ENCODE measurements around the gene ACOX3.

ACOX3 gene

DNA sequence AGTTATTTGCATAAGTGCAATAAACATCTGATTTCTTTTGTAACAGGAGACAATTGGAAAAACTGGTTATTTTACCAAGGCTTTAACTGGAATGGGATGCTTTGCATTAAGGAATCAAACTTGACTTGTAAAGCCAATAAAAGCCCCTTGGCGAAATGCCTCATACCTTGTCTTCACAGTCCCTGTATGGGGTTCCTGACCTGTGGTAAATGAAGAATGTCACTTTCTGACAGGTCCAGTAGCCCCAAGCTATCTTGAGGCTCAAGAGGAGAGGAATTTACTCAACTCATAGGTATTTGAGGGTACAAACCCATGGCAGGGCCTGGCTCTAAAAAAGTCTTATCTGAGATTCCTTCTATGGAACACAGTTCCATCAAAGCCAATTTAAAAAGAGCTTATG, 78.0 kb downstream of the ACOX3 start:
- Histone ChIP-seq H3K9ac (ENCODE audit: low read length) (no peak overlapping the region), H3K4me3 (ENCODE audit: low read depth, low read length) (no peak overlapping the region), H3K9me3 (ENCODE audit: control insufficient read depth, insufficient read depth, low read depth, low read length) (peaks cover 24% of the 10 kb centered on the region), H3K27me3 (ENCODE audit: control insufficient read depth, insufficient read depth, low read length) (no peaks in the 10 kb centered on the region; the same call in 1 of the 2 replicates), H3K4me1 (ENCODE audit: control insufficient read depth, insufficient read depth, low read length) (peaks cover 15% of the 10 kb centered on the region), H3K27ac (ENCODE audit: low read depth, low read length) (no peak overlapping the region), H3K36me3 (ENCODE audit: control insufficient read depth, insufficient read depth, low read length) (no peaks in the 10 kb centered on the region; the same call in 1 of the 2 replicates)

DNA sequence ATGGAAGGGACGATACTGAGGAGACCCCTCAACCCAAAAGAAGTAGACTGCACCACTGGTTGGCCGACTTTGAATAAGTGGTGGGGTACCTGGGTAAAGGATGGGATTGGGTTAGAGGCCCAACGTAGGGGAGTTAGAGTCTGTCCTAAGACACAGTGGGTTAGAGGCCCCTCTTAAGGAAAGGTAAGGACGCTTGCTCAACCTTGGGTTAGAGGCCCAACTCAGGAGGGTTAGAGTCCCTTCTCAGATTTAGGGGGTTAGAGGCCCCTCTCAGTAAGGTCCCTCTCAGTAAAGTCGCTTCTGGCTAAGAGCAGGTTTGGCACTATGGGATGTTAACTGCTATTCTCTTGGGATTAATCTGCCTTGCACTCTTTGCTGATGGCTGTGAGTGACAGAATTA, 81.3 kb downstream of the ACOX3 start:
- H3K36me3 ChIP-seq (ENCODE audit: control insufficient read depth, insufficient read depth, low read length), result no peaks in the 10 kb centered on the region; the same call in 1 of the 2 replicates
- peaks cover 29% of the 10 kb centered on the region for H3K4me1 ChIP-seq (ENCODE audit: control insufficient read depth, insufficient read depth, low read length)
- peaks cover 25% of the 10 kb centered on the region for H3K9me3 ChIP-seq (ENCODE audit: control insufficient read depth, insufficient read depth, low read depth, low read length)
- H3K27me3 ChIP-seq (ENCODE audit: control insufficient read depth, insufficient read depth, low read length), result peaks cover 11% of the 10 kb centered on the region
- H3K27ac ChIP-seq (ENCODE audit: low read depth, low read length), result no peak overlapping the region
- no peak overlapping the region for H3K4me3 ChIP-seq (ENCODE audit: low read depth, low read length)
- H3K9ac ChIP-seq (ENCODE audit: low read length), result no peak overlapping the region

DNA sequence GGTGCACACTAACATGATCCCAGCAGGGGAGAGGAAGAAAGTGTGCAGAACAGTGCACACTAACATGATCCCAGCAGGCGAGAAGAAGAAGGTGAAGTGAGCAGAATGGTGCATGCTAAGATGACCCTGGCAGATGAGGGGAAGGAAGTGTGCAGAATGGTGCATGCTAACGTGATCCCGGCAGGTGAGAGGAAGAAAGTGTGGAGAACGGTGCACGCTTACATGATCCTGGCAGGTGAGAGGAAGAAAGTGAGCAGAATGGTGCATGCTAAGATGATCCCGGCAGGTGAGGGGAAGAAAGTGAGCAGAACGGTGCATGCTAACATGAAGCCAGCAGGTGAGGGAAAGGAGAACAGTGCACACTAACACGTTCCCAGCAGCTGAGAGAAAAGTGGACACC, 83.7 kb downstream of the ACOX3 start:
- H3K27me3 ChIP-seq (ENCODE audit: control insufficient read depth, insufficient read depth, low read length), result peaks cover 13% of the 10 kb centered on the region
- H3K4me1 ChIP-seq (ENCODE audit: control insufficient read depth, insufficient read depth, low read length), result peaks cover 35% of the 10 kb centered on the region
- H3K9me3 ChIP-seq (ENCODE audit: control insufficient read depth, insufficient read depth, low read depth, low read length), result peaks cover 14% of the 10 kb centered on the region
- no peaks in the 10 kb centered on the region for H3K36me3 ChIP-seq (ENCODE audit: control insufficient read depth, insufficient read depth, low read length)
- H3K4me3 ChIP-seq (ENCODE audit: low read depth, low read length), result no peak overlapping the region
- H3K9ac ChIP-seq (ENCODE audit: low read length), result peak overlapping the region; percentile 5
- no peak overlapping the region for H3K27ac ChIP-seq (ENCODE audit: low read depth, low read length)

DNA sequence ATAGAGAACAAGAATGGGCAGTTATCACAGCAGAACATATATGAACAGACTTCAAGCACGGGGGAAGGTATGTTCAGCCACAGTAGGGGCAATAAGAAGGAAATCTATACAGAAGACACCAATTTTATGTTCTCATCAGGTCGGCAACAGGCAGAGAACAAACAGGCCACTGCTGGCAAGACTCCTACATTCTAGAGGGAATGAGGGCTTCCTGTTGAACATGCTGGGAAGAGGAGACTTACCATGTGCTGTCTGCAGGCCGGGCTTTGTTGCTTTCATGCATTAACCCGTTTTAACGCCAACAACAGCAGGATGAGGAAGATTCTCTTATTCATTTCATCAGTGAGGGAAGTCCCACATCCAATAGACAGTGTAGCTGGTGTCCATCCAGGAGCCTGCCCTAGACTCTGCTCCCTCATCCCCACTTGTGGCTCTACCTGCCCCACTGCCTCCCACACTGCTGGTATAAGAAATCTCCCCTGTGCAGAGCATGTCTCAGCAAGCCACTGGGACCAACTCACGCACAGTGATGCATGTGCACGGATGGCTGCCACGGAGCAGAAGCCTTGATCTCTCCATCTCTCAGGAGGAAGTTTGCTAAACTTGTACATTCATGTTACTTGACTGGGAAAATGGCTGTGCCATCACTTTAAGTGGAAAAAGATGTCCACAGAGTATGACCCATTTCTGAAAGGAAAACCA, 84.5 kb downstream of the ACOX3 start:
- Histone ChIP-seq H3K4me1 (ENCODE audit: control insufficient read depth, insufficient read depth, low read length) (peaks cover 42% of the 10 kb centered on the region), H3K9me3 (ENCODE audit: control insufficient read depth, insufficient read depth, low read depth, low read length) (peaks cover 8% of the 10 kb centered on the region), H3K9ac (ENCODE audit: low read length) (no peak overlapping the region), H3K27ac (ENCODE audit: low read depth, low read length) (no peak overlapping the region), H3K36me3 (ENCODE audit: control insufficient read depth, insufficient read depth, low read length) (no peaks in the 10 kb centered on the region), H3K27me3 (ENCODE audit: control insufficient read depth, insufficient read depth, low read length) (peaks cover 13% of the 10 kb centered on the region), H3K4me3 (ENCODE audit: low read depth, low read length) (no peak overlapping the region)

DNA sequence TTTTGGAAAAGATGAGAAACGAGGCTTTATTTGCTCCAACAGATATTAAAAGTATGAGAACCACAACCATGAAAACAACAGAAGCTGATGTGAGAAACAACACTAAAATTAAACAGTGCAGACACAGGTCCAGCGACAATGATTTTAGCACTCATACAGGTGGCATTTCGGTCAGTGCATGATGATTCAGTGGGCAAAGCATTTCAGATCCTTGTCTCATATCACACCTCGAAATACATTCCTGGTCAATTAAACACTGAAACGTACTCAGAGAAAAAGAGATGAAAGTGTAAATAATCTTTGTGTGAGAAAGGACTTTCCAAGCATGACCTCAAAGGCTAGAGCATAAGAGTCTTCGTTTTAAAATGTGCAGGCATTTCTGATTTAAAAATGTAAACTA, 85.2 kb downstream of the ACOX3 start:
- no peak overlapping the region for H3K9ac ChIP-seq (ENCODE audit: low read length)
- H3K27ac ChIP-seq (ENCODE audit: low read depth, low read length), result no peak overlapping the region
- H3K9me3 ChIP-seq (ENCODE audit: control insufficient read depth, insufficient read depth, low read depth, low read length), result 0 out of 2 replicates have a peak, but pooled peaks cover 4% of the 10 kb centered on the region
- no peak overlapping the region for H3K4me3 ChIP-seq (ENCODE audit: low read depth, low read length)
- H3K27me3 ChIP-seq (ENCODE audit: control insufficient read depth, insufficient read depth, low read length), result peaks cover 13% of the 10 kb centered on the region
- H3K36me3 ChIP-seq (ENCODE audit: control insufficient read depth, insufficient read depth, low read length), result no peaks in the 10 kb centered on the region
- peaks cover 46% of the 10 kb centered on the region for H3K4me1 ChIP-seq (ENCODE audit: control insufficient read depth, insufficient read depth, low read length)

DNA sequence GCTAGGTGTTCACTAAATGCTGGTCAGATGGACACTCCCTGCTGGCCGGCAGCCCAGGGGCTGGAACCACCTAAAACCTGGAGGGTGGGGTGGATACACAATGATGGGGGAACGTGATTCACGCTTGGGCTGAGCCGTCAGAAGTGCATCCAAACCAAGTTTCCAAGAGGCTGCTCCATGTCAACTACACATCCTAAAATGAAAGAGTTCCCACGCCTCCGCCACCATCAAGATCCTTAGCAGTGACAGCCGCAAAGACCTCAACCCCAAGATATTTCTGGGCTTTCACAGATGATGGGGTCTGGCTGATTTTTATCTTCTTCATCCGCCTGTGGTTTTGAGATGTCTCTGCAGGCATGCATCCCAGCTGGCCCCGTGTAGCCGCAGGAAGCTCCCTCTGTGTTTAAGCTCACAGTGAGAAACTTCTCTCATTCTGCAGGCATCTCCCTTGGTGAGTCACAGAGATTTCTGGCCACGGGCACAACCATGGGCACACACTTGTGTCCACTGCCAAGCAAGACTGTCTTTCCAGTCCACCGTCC, 86.5 kb downstream of the ACOX3 start:
- H3K27ac ChIP-seq (ENCODE audit: low read depth, low read length), result no peak overlapping the region
- no peak overlapping the region for H3K4me3 ChIP-seq (ENCODE audit: low read depth, low read length)
- peaks cover 13% of the 10 kb centered on the region for H3K27me3 ChIP-seq (ENCODE audit: control insufficient read depth, insufficient read depth, low read length)
- H3K9ac ChIP-seq (ENCODE audit: low read length), result no peak overlapping the region
- 0 out of 2 replicates have a peak, but pooled peaks cover 4% of the 10 kb centered on the region for H3K9me3 ChIP-seq (ENCODE audit: control insufficient read depth, insufficient read depth, low read depth, low read length)
- peaks cover 44% of the 10 kb centered on the region for H3K4me1 ChIP-seq (ENCODE audit: control insufficient read depth, insufficient read depth, low read length)
- H3K36me3 ChIP-seq (ENCODE audit: control insufficient read depth, insufficient read depth, low read length), result no peaks in the 10 kb centered on the region

DNA sequence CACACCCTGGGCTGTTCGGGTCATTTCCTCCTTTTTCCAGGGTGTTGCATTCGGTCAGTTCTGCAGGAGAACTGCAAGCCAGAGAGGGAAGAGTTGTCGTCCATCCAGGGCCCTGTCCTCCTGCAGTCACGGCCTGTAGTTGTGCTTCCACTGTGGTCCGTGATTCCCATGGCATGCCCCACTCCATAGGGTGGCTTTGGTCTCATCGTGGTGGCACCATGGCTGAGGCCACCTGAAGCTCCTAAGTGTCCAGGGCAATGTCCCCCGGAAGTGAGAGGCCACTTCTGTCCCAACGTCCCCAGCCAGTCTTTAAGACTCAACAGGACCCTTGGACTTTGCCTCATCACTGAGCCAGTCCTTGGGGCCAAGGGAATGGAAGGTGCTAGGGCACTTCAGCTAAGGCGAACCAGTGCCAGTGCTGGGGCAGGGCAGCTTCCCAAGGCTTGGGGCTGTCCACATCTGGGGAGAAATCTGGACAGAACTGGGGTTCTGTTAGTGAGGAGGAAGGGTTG, 87.3 kb downstream of the ACOX3 start:
- H3K9me3 ChIP-seq (ENCODE audit: control insufficient read depth, insufficient read depth, low read depth, low read length), result 0 out of 2 replicates have a peak, but pooled peaks cover 4% of the 10 kb centered on the region
- no peak overlapping the region for H3K9ac ChIP-seq (ENCODE audit: low read length)
- no peak overlapping the region for H3K4me3 ChIP-seq (ENCODE audit: low read depth, low read length)
- no peaks in the 10 kb centered on the region for H3K36me3 ChIP-seq (ENCODE audit: control insufficient read depth, insufficient read depth, low read length)
- H3K27me3 ChIP-seq (ENCODE audit: control insufficient read depth, insufficient read depth, low read length), result peaks cover 13% of the 10 kb centered on the region
- H3K4me1 ChIP-seq (ENCODE audit: control insufficient read depth, insufficient read depth, low read length), result peaks cover 37% of the 10 kb centered on the region
- H3K27ac ChIP-seq (ENCODE audit: low read depth, low read length), result no peak overlapping the region

DNA sequence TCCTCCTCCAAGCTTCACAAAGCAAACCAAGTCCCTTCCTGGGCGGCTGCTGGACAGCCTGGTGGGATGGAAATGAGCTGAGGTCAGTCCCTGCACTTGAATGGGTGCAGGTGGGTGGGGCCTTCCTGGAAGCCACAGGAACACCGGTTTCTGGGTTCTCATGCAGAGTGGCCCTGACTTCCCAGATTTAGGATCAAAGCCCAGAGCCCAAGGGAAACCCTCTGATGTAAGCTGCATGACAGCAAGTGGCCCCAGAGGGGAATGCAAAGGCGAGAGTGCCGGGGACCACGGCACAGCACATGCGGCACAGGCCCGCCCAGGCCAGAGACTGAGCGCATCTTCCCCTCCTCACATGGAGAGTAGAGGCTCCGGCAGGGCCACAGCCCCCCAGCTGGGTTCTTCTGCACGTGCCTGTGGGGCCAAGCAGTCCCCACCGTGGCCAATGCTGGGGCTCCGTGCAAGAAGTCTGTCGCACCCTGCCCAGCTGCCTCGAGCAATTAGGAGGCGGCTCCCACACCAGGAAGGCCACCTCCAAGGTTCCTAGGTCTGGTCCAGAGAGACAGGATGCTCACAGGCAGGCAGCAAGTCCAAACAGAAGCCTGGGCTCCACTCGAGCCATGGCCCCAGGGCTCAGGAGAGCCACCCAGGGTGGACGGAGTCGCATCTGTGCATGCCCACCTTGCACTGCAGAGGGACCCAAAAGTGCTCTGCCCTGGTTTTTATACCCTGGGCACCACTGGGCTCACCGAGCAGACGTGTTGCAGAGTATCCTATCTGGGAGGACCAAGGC, 88.0 kb downstream of the ACOX3 start:
- Histone ChIP-seq H3K27ac (ENCODE audit: low read depth, low read length) (no peak overlapping the region), H3K4me1 (ENCODE audit: control insufficient read depth, insufficient read depth, low read length) (peaks cover 32% of the 10 kb centered on the region), H3K9ac (ENCODE audit: low read length) (no peak overlapping the region), H3K4me3 (ENCODE audit: low read depth, low read length) (no peak overlapping the region), H3K9me3 (ENCODE audit: control insufficient read depth, insufficient read depth, low read depth, low read length) (0 out of 2 replicates have a peak, but pooled peaks cover 4% of the 10 kb centered on the region), H3K36me3 (ENCODE audit: control insufficient read depth, insufficient read depth, low read length) (no peaks in the 10 kb centered on the region), H3K27me3 (ENCODE audit: control insufficient read depth, insufficient read depth, low read length) (peaks cover 13% of the 10 kb centered on the region)

DNA sequence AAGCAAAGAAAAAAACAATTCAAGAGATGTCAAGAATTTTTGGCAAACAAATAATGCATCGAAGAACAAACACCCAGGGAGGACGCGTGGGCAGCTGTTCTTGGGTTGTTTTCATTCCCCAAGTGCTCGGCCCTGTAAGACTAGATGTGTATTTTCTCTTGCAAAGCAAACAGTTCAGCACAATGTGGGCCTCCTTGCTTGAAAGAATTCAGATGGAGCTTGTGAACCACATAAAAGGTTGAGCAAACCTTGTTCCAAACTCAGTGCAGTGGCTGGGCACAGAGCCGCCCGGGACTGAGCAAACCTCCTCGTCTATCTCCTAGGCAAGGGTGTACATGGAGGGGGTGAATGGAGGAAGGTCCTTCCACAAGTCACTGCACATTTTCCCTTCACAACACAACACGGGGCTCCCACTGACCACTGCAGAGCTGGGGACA, 88.6 kb downstream of the ACOX3 start:
- peaks cover 12% of the 10 kb centered on the region for H3K27me3 ChIP-seq (ENCODE audit: control insufficient read depth, insufficient read depth, low read length)
- no peak overlapping the region for H3K9ac ChIP-seq (ENCODE audit: low read length)
- H3K9me3 ChIP-seq (ENCODE audit: control insufficient read depth, insufficient read depth, low read depth, low read length), result 0 out of 2 replicates have a peak, but pooled peaks cover 4% of the 10 kb centered on the region

DNA sequence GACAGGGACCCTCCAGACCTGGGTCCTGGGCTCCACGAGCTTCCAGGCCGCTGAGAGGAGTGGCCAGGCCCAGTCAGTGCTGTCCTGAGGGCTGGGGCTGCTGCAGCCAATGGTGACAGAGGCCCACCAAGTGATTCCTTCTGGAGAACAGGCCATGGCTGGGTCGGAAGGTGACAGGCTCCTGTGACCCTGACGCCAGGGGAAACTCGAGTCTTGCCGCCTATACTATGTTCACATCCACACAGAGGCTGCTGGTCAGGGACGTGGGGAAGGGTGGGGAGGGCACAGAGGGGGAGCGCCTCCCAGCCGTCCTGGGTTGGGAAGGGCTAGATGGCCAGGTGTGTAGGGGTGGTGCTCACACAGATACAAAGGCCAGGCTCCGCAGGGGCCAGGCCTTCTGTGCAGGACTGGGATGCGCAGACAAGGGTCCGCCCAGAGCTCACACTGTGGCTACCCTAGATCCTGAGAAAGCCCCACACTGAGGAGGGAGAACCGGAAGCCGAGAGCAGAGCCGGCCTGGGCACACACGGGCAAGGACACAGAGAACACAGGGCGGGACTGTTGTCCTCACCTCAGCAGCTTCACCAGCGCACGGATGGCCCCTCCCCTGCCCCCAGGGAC, 89.6 kb downstream of the ACOX3 start:
- Histone ChIP-seq H3K36me3 (ENCODE audit: control insufficient read depth, insufficient read depth, low read length) (no peaks in the 10 kb centered on the region), H3K9ac (ENCODE audit: low read length) (no peak overlapping the region), H3K4me3 (ENCODE audit: low read depth, low read length) (no peak overlapping the region), H3K27me3 (ENCODE audit: control insufficient read depth, insufficient read depth, low read length) (0 out of 2 replicates have a peak, but pooled peaks cover 2% of the 10 kb centered on the region), H3K9me3 (ENCODE audit: control insufficient read depth, insufficient read depth, low read depth, low read length) (0 out of 2 replicates have a peak, but pooled peaks cover 4% of the 10 kb centered on the region), H3K27ac (ENCODE audit: low read depth, low read length) (no peak overlapping the region), H3K4me1 (ENCODE audit: control insufficient read depth, insufficient read depth, low read length) (peaks cover 17% of the 10 kb centered on the region)

More for the DNA sequence above, 88.6 kb downstream of the ACOX3 start:
- peaks cover 26% of the 10 kb centered on the region for H3K4me1 ChIP-seq (ENCODE audit: control insufficient read depth, insufficient read depth, low read length)
- H3K36me3 ChIP-seq (ENCODE audit: control insufficient read depth, insufficient read depth, low read length), result no peaks in the 10 kb centered on the region
- H3K27ac ChIP-seq (ENCODE audit: low read depth, low read length), result no peak overlapping the region
- no peak overlapping the region for H3K4me3 ChIP-seq (ENCODE audit: low read depth, low read length)

Data from HUES6 (cell line).